ENCODE data around the gene SMARCAL1.
"Not testable (repeated sequence)": the region's sequence is repeated elsewhere in the genome, so short reads cannot be mapped to it uniquely, and the experiment has no call there.

Gene SMARCAL1

GRCh38 chr2:216384409-216384808 lies 27.9 kb upstream of the SMARCAL1 start:
- Mint-ChIP-seq H3K4me1 (ENCODE audit: low read depth) (peaks cover 24% of the 10 kb centered on the region), H3K27me3 (peaks cover 17% of the 10 kb centered on the region)
- H3K9me3 Mint-ChIP-seq; H3K27ac Mint-ChIP-seq; intact Hi-C loops (cut with micrococcal nuclease); H3K4me3 Mint-ChIP-seq; H3K36me3 Mint-ChIP-seq (ENCODE audit: low read depth): not testable (repeated sequence)

DNA sequence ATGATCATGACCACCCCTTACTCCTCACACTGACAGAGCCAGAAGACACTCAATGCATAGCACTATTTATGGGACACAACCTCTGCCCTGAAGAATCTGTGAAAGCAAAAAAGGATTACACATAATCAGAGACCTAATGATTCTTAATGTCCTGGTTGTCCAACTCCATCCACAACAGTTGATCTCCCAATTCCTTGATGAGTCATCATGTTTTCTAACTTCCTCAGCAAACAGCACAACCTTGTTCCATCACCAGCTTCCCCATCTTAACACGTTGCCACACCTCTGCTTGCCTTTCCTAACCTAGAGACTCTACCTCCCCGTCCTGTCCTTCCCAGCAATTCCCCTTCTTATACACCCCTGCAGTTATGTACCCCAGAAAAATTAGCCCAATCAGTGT lies 26.8 kb upstream of the SMARCAL1 start:
- Mint-ChIP-seq H3K27me3 (peaks cover 11% of the 10 kb centered on the region), H3K9me3 (no peaks in the 10 kb centered on the region), H3K4me3 (no peak overlapping the region), H3K4me1 (ENCODE audit: low read depth) (peaks cover 28% of the 10 kb centered on the region), H3K36me3 (ENCODE audit: low read depth) (no peaks in the 10 kb centered on the region), H3K27ac (no peak overlapping the region)
- intact Hi-C loops (cut with micrococcal nuclease): no loop called here

GRCh38 chr2:216387262-216387661 lies 25.0 kb upstream of the SMARCAL1 start:
- Mint-ChIP-seq H3K4me3 (no peak overlapping the region), H3K4me1 (ENCODE audit: low read depth) (peaks cover 33% of the 10 kb centered on the region), H3K36me3 (ENCODE audit: low read depth) (no peaks in the 10 kb centered on the region), H3K27ac (no peak overlapping the region), H3K27me3 (peaks cover 11% of the 10 kb centered on the region), H3K9me3 (no peaks in the 10 kb centered on the region)
- intact Hi-C loops (cut with micrococcal nuclease): no loop called here

GRCh38 chr2:216388046-216388884 lies 24.0 kb upstream of the SMARCAL1 start:
- intact Hi-C loops (cut with micrococcal nuclease): no loop called here
- Mint-ChIP-seq H3K27me3 (peaks cover 11% of the 10 kb centered on the region), H3K27ac (peak overlapping the region; percentile 64), H3K36me3 (ENCODE audit: low read depth) (no peaks in the 10 kb centered on the region), H3K9me3 (no peaks in the 10 kb centered on the region), H3K4me3 (no peak overlapping the region), H3K4me1 (ENCODE audit: low read depth) (peaks cover 40% of the 10 kb centered on the region)

DNA sequence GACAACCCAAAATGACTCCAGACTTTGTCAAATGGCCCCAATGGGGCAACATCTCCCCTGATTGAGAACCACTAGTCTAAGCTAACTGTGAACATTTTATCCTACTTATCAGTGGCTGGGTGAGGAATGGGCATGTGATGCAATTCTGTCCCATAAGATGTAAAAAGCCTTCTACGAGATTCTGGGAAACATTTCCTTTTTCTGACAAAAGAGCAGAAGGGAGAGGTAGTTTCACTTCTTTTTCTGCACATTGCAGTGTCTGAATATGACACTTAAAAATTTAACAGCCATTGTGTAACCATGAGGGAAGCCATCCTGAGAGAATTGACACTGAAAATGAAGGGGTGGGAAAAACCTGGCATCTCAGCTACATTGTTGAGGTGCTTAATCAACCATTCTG lies 22.7 kb upstream of the SMARCAL1 start:
- peak overlapping the region; percentile 64 for H3K27ac Mint-ChIP-seq
- peaks cover 7% of the 10 kb centered on the region for H3K27me3 Mint-ChIP-seq
- intact Hi-C loops (cut with micrococcal nuclease): no loop called here
- peaks cover 2% of the 10 kb centered on the region for H3K9me3 Mint-ChIP-seq
- no peak overlapping the region for H3K4me3 Mint-ChIP-seq
- H3K36me3 Mint-ChIP-seq (ENCODE audit: low read depth): no peaks in the 10 kb centered on the region
- H3K4me1 Mint-ChIP-seq (ENCODE audit: low read depth): peaks cover 41% of the 10 kb centered on the region

DNA sequence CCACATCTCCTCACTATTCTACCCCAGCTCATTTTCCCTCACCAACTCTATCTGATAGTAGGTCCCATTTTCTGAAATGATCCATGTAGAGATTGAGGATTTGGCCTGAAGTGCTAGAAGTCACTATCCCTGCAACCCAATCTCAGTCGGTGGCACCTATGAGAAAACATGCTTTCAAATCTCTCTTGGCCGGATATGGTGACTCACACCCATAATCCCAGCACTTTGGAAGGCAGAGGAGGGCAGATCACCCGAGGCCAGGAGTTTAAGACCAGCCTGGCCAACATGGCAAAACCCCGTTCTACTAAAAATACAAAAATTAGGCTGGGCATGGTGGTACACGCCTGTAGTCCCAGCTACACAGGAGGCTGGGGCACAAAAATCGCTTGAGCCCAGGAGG lies 20.9 kb upstream of the SMARCAL1 start:
- H3K4me3 Mint-ChIP-seq: no peak overlapping the region
- peaks cover 4% of the 10 kb centered on the region for H3K27me3 Mint-ChIP-seq
- H3K27ac Mint-ChIP-seq: no peak overlapping the region
- intact Hi-C loops (cut with micrococcal nuclease): no loop called here
- peaks cover 11% of the 10 kb centered on the region for H3K9me3 Mint-ChIP-seq
- peaks cover 41% of the 10 kb centered on the region for H3K4me1 Mint-ChIP-seq (ENCODE audit: low read depth)
- H3K36me3 Mint-ChIP-seq (ENCODE audit: low read depth): peaks cover 5% of the 10 kb centered on the region

DNA sequence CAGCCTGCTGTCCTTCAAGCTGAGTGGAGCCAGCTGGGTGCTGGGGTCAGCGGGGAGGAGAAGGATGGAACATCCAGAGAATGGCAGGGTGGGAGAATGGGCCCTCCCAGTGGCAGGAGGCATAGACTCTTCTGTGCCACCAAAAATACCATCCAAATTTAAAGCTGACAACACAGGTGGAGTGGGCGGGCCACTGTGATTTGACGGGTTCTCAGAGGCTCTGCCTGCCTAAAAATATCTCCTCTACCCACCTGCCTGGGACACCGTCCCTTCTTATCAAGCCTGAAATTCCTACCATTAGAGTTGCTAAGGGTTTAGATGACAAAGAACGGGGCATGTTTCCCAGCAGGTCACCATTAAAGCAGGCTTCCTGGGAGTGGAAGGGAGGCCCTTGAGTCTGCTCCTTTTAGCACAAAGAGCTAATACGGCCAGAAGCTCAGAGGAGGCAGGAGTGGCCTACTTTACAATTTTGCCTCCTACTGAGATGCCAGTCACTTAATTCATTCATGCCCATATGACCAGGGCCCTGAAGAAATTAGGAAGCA lies 20.2 kb upstream of the SMARCAL1 start:
- Mint-ChIP-seq H3K27me3 (peaks cover 4% of the 10 kb centered on the region), H3K27ac (no peak overlapping the region), H3K9me3 (peaks cover 11% of the 10 kb centered on the region), H3K4me1 (ENCODE audit: low read depth) (peaks cover 41% of the 10 kb centered on the region), H3K36me3 (ENCODE audit: low read depth) (peaks cover 5% of the 10 kb centered on the region), H3K4me3 (no peak overlapping the region)
- intact Hi-C loops (cut with micrococcal nuclease): no loop called here

GRCh38 chr2:216392945-216393840 lies 19.1 kb upstream of the SMARCAL1 start:
- Mint-ChIP-seq H3K27ac (peak overlapping the region; percentile 23), H3K4me1 (ENCODE audit: low read depth) (peaks cover 37% of the 10 kb centered on the region), H3K4me3 (no peak overlapping the region), H3K36me3 (ENCODE audit: low read depth) (peaks cover 5% of the 10 kb centered on the region), H3K9me3 (peaks cover 11% of the 10 kb centered on the region), H3K27me3 (peaks cover 4% of the 10 kb centered on the region)
- intact Hi-C loops (cut with micrococcal nuclease): no loop called here

DNA sequence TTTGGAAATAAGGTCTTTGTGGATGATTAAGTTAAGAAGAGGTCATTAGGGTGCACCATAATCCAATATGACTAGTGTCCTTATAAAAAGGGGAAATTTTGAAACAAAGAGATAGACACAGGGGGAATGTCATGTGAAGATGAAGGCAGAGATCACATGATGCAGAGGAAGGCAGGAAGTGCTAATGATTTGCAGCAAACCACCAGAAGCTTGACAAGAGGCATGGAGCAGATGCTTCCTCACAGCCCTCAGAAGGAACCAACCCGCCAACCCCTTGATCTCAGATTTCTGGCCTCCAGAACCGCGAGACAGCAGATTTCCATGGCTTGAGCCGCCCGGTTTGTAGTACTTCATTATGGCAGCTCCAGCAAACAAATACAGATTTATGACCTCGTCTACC lies 17.4 kb upstream of the SMARCAL1 start:
- peaks cover 4% of the 10 kb centered on the region for H3K27me3 Mint-ChIP-seq
- H3K4me1 Mint-ChIP-seq (ENCODE audit: low read depth): peaks cover 21% of the 10 kb centered on the region
- intact Hi-C loops (cut with micrococcal nuclease): no loop called here
- H3K27ac Mint-ChIP-seq: peak overlapping the region; percentile 75
- H3K36me3 Mint-ChIP-seq (ENCODE audit: low read depth): peaks cover 5% of the 10 kb centered on the region
- peaks cover 11% of the 10 kb centered on the region for H3K9me3 Mint-ChIP-seq
- H3K4me3 Mint-ChIP-seq: no peak overlapping the region

GRCh38 chr2:216399621-216400020 lies 12.7 kb upstream of the SMARCAL1 start:
- H3K4me3 Mint-ChIP-seq: no peak overlapping the region
- peaks cover 4% of the 10 kb centered on the region for H3K27me3 Mint-ChIP-seq

DNA sequence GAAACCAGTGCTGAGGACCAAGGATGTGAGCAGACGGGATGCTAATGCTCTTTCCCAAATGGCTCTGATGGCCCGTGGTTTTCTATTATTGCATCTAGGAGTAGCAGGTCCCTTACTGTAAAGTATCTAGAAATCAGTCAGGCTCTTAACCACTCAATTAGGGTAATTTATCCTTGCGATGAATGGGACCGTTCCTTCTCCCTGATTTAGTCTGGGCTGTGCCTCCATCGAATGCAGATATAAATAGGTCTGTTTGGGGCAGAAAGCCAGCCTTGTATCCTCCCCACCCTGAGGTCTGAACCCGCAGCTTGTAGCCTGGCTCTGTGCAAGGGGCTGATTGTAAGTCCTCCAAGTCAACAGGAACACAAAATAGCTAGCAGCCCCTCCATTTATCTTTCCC lies 9.5 kb upstream of the SMARCAL1 start:
- H3K9me3 Mint-ChIP-seq: no peaks in the 10 kb centered on the region
- H3K36me3 Mint-ChIP-seq (ENCODE audit: low read depth): no peaks in the 10 kb centered on the region
- intact Hi-C loops (cut with micrococcal nuclease): loop anchor here (5.0 kb wide), 1 partner anchor 75 kb away; no protein-coding TSS in a partner anchor
- H3K4me3 Mint-ChIP-seq: no peak overlapping the region
- H3K27ac Mint-ChIP-seq: no peak overlapping the region
- no peaks in the 10 kb centered on the region for H3K4me1 Mint-ChIP-seq (ENCODE audit: low read depth)
- H3K27me3 Mint-ChIP-seq: peaks cover 9% of the 10 kb centered on the region

More at GRCh38 chr2:216399621-216400020, 12.7 kb upstream of the SMARCAL1 start:
- intact Hi-C loops (cut with micrococcal nuclease): loop anchor here (5.0 kb wide), 1 partner anchor 72 kb away; no protein-coding TSS in a partner anchor
- Mint-ChIP-seq H3K36me3 (ENCODE audit: low read depth) (peaks cover 5% of the 10 kb centered on the region), H3K9me3 (peaks cover 8% of the 10 kb centered on the region), H3K4me1 (ENCODE audit: low read depth) (peaks cover 8% of the 10 kb centered on the region), H3K27ac (no peak overlapping the region)

DNA sequence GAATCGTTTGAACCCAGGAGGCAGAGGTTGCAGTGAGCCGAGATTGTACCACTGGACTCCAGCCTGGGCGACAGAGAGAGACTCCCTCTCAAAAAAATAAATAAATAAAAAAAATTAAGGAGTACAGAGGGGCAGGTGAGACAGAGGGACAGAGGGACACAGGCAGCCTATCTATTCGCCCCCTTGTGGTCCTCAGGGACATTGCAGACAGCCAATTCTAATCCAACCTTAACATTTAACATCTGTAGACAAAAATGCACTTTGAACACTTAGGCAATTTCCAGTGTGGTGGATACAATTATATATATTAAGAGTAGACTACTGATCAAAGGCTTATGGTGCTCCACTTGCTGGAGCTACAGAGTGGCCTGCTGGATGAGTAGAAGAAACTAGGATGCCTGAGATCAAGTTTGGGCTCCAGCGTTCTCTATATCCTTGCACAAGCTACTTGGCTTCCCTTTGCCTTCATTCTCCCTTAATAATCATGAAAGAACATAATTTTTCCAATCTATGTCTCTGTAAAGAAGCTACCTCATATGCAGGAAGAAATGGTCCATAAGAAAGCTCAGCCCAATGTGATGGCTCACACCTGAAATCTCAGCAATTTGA lies 8.2 kb upstream of the SMARCAL1 start:
- H3K27me3 Mint-ChIP-seq: peaks cover 7% of the 10 kb centered on the region
- H3K36me3 Mint-ChIP-seq (ENCODE audit: low read depth): no peaks in the 10 kb centered on the region
- no peaks in the 10 kb centered on the region for H3K9me3 Mint-ChIP-seq
- H3K27ac Mint-ChIP-seq: no peak overlapping the region
- no peaks in the 10 kb centered on the region for H3K4me1 Mint-ChIP-seq (ENCODE audit: low read depth)
- no peak overlapping the region for H3K4me3 Mint-ChIP-seq
- intact Hi-C loops (cut with micrococcal nuclease): loop anchor here (2.0 to 5.0 kb wide), 2 partner anchors 77 to 181 kb away; no protein-coding TSS in a partner anchor

GRCh38 chr2:216405588-216405987 lies 6.7 kb upstream of the SMARCAL1 start:
- no peaks in the 10 kb centered on the region for H3K36me3 Mint-ChIP-seq (ENCODE audit: low read depth)
- peaks cover 5% of the 10 kb centered on the region for H3K27me3 Mint-ChIP-seq
- no peak overlapping the region for H3K27ac Mint-ChIP-seq
- H3K4me3 Mint-ChIP-seq: no peak overlapping the region
- H3K4me1 Mint-ChIP-seq (ENCODE audit: low read depth): no peaks in the 10 kb centered on the region
- intact Hi-C loops (cut with micrococcal nuclease): loop anchor here (2.0 kb wide), 1 partner anchor 183 kb away; no protein-coding TSS in a partner anchor
- no peaks in the 10 kb centered on the region for H3K9me3 Mint-ChIP-seq
